ENCODE measurements around the gene SMIM9.
"Not testable (repeated sequence)": the region's sequence is repeated elsewhere in the genome, so short reads cannot be mapped to it uniquely, and the experiment has no call there.

The SMIM9 gene

DNA sequence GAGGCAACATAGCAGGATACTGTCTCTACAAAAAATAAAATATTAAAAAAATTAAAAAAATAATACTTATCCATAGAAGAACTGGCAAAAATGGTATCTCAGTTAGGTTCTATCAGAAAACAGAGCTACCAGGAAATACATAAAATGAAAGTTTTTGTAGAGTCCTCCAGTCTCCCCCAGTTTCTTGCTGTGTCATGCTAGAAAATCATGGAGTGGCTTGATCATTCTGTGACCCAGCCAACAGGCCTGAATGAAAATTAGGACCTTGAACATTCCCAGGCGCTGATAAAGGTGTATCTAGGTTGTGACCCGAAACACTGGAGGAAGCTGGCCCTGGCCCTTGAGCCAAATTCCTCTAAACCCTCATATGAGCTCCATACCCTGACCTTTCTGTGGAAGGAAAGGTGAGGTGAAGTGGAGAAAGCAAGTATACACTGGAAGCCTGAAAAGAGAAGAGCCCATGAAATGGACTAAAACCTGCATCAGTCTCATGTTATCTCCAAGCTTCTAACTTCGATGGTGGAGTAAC lies 652 bp downstream of the SMIM9 start:
- no peak for DNase-seq (ENCODE audit: extremely low read depth, low read depth)
- TF ChIP-seq CTCF (IDR thresholded peaks at IDR 0.05; ENCODE audit: low read depth, low read length), result no peak

DNA sequence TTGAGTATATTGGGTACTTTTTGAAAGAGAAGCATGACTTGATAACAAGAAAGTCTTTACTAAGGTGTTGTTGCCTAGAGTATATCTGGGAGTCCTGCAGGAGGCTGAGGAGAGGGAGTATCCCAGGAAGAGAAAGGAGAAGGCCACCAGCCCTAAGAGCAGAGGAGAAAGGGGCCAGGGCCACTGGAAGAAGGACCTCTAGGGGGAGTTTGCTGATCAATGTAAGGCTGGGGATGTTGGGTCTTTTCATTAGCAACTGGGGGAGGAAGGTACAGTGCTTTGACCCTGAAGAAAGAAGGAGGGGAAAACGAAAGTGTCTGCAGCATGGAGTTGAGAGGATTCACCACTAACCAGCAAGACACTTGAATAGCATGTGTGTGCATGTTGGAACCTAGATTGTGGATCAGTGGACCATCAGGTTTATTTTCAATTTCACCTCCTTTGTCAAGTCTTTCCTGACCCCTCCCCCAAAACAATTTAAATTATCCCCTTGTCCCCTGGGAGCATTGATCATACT lies 4.5 kb downstream of the SMIM9 start:
- TF ChIP-seq CTCF (IDR thresholded peaks at IDR 0.05; ENCODE audit: low read depth, low read length), result no peak
- no peak for DNase-seq (ENCODE audit: extremely low read depth, low read depth)

DNA sequence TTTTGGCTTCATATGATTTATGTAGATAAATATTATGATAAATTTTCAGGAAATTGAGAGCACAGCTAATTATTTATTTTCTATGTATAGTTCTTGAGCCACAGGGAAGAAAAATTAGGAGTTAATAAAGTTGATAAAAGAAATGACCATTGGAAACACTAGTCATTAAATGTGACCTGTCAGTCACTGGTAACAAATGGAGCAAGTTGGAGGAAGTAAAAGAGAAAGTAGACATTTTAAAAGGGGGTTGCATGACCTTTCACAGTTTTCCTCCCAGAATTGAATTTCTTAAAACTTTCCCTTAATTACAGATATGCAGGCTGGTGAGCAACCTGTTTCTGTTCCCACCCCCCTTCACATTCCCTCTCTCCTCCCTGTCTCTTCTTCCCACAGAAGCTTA lies 5.3 kb downstream of the SMIM9 start:
- no peak for DNase-seq (ENCODE audit: extremely low read depth, low read depth)
- TF ChIP-seq CTCF (IDR thresholded peaks at IDR 0.05; ENCODE audit: low read depth, low read length), result no peak

DNA sequence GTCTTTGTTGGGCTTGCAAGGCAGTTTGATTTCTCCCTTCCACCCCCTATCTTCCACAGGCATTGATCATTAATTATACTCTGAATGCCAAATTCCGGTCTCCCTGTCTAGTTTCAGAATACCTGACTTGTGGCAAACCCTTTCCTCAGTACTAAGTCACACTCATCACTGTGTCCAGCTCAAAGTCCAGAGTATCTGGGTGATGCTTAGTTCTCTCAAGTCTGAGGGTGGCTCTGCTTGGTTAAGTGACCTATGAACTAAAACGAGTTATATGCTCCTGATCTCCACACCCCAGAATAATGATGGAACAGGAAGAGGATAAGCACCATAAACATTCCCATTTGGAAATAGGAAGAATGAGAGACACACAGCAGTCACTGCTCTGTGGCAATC lies 6.5 kb downstream of the SMIM9 start:
- DNase-seq (ENCODE audit: extremely low read depth, low read depth), result no peak
- no peak for TF ChIP-seq CTCF (IDR thresholded peaks at IDR 0.05; ENCODE audit: low read depth, low read length)

- no peak for DNase-seq (ENCODE audit: extremely low read depth, low read depth)
- TF ChIP-seq CTCF (IDR thresholded peaks at IDR 0.05; ENCODE audit: low read depth, low read length), result no peak
These were observed 7.1 kb downstream of the SMIM9 start for GRCh38 chrX:154827194-154828015.

- not testable (repeated sequence) for DNase-seq (ENCODE audit: extremely low read depth, low read depth)
These were observed 8.9 kb downstream of the SMIM9 start for GRCh38 chrX:154825586-154825985.

DNA sequence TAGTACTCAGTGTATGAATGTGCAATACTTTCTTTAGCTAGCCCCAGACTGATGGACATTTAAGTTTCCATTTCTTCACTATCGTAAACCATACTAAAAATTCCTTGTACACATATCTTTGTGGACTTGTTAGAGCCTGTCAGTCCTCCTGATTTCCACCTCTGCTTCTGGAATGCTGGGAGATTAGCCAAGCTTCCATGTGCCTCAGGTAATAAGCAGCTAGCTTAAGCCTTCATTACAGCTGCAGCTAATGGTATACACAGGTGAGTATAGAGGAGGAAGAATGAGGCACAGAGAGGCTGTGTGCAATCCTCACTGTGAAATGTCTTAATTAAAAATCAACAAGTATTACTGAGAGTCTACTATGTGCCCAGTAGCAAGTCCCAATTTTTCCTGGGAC lies 9.8 kb downstream of the SMIM9 start:
- DNase-seq (ENCODE audit: extremely low read depth, low read depth), result no peak
- no peak for TF ChIP-seq CTCF (IDR thresholded peaks at IDR 0.05; ENCODE audit: low read depth, low read length)
